ENCODE data around the gene ZXDC.

The ZXDC gene

GRCh38 chr3:126440709-126440995, 35.0 kb downstream of the ZXDC start:
- no peaks in the 10 kb centered on the region for H3K27me3 ChIP-seq (ENCODE audit: control insufficient read depth, insufficient read depth, low read length)
- no peak overlapping the region for H3K9ac ChIP-seq (ENCODE audit: low read length)
- H3K9me3 ChIP-seq (ENCODE audit: control insufficient read depth, low read length), result no peaks in the 10 kb centered on the region
- no peaks in the 10 kb centered on the region for H3K36me3 ChIP-seq (ENCODE audit: control insufficient read depth, insufficient read depth, low read length)
- H3K4me1 ChIP-seq (ENCODE audit: control insufficient read depth, insufficient read depth, low read length), result no peaks in the 10 kb centered on the region
- no peak overlapping the region for H3K4me3 ChIP-seq (ENCODE audit: low read length)

- H3K4me3 ChIP-seq (ENCODE audit: low read length), result no peak overlapping the region
- no peaks in the 10 kb centered on the region for H3K4me1 ChIP-seq (ENCODE audit: control insufficient read depth, insufficient read depth, low read length)
- no peaks in the 10 kb centered on the region for H3K27me3 ChIP-seq (ENCODE audit: control insufficient read depth, insufficient read depth, low read length)
- no peaks in the 10 kb centered on the region for H3K9me3 ChIP-seq (ENCODE audit: control insufficient read depth, low read length)
- H3K9ac ChIP-seq (ENCODE audit: low read length), result no peak overlapping the region
- no peaks in the 10 kb centered on the region for H3K36me3 ChIP-seq (ENCODE audit: control insufficient read depth, insufficient read depth, low read length)
Measured at GRCh38 chr3:126439968-126440708, 35.6 kb downstream of the ZXDC start.

- no peak overlapping the region for H3K4me3 ChIP-seq (ENCODE audit: low read length)
- no peaks in the 10 kb centered on the region for H3K27me3 ChIP-seq (ENCODE audit: control insufficient read depth, insufficient read depth, low read length)
- H3K4me1 ChIP-seq (ENCODE audit: control insufficient read depth, insufficient read depth, low read length), result no peaks in the 10 kb centered on the region
- no peaks in the 10 kb centered on the region for H3K36me3 ChIP-seq (ENCODE audit: control insufficient read depth, insufficient read depth, low read length)
- no peak overlapping the region for H3K9ac ChIP-seq (ENCODE audit: low read length)
- no peaks in the 10 kb centered on the region for H3K9me3 ChIP-seq (ENCODE audit: control insufficient read depth, low read length)
Measured at GRCh38 chr3:126439346-126439967, 36.2 kb downstream of the ZXDC start.

- H3K9me3 ChIP-seq (ENCODE audit: control insufficient read depth, low read length), result no peaks in the 10 kb centered on the region
- no peaks in the 10 kb centered on the region for H3K4me1 ChIP-seq (ENCODE audit: control insufficient read depth, insufficient read depth, low read length)
- no peak overlapping the region for H3K9ac ChIP-seq (ENCODE audit: low read length)
- no peak overlapping the region for H3K4me3 ChIP-seq (ENCODE audit: low read length)
- H3K27me3 ChIP-seq (ENCODE audit: control insufficient read depth, insufficient read depth, low read length), result no peaks in the 10 kb centered on the region
- no peaks in the 10 kb centered on the region for H3K36me3 ChIP-seq (ENCODE audit: control insufficient read depth, insufficient read depth, low read length)
Measured at GRCh38 chr3:126438746-126439145, 36.9 kb downstream of the ZXDC start.

GRCh38 chr3:126438186-126438585, 37.5 kb downstream of the ZXDC start:
- Histone ChIP-seq H3K4me1 (ENCODE audit: control insufficient read depth, insufficient read depth, low read length) (no peaks in the 10 kb centered on the region), H3K9ac (ENCODE audit: low read length) (no peak overlapping the region), H3K27me3 (ENCODE audit: control insufficient read depth, insufficient read depth, low read length) (no peaks in the 10 kb centered on the region), H3K36me3 (ENCODE audit: control insufficient read depth, insufficient read depth, low read length) (no peaks in the 10 kb centered on the region), H3K4me3 (ENCODE audit: low read length) (no peak overlapping the region), H3K9me3 (ENCODE audit: control insufficient read depth, low read length) (no peaks in the 10 kb centered on the region)

- Histone ChIP-seq H3K9me3 (ENCODE audit: control insufficient read depth, low read length) (no peaks in the 10 kb centered on the region), H3K36me3 (ENCODE audit: control insufficient read depth, insufficient read depth, low read length) (no peaks in the 10 kb centered on the region), H3K4me3 (ENCODE audit: low read length) (no peak overlapping the region), H3K9ac (ENCODE audit: low read length) (no peak overlapping the region), H3K27me3 (ENCODE audit: control insufficient read depth, insufficient read depth, low read length) (no peaks in the 10 kb centered on the region), H3K4me1 (ENCODE audit: control insufficient read depth, insufficient read depth, low read length) (no peaks in the 10 kb centered on the region)
Measured at GRCh38 chr3:126436826-126437717, 38.6 kb downstream of the ZXDC start.

GRCh38 chr3:126435456-126436315, 40.0 kb downstream of the ZXDC start:
- H3K27me3 ChIP-seq (ENCODE audit: control insufficient read depth, insufficient read depth, low read length), result no peaks in the 10 kb centered on the region

GRCh38 chr3:126434931-126435411, 40.7 kb downstream of the ZXDC start:
- H3K36me3 ChIP-seq (ENCODE audit: control insufficient read depth, insufficient read depth, low read length), result no peaks in the 10 kb centered on the region
- no peaks in the 10 kb centered on the region for H3K9me3 ChIP-seq (ENCODE audit: control insufficient read depth, low read length)
- H3K27me3 ChIP-seq (ENCODE audit: control insufficient read depth, insufficient read depth, low read length), result no peaks in the 10 kb centered on the region
- no peak overlapping the region for H3K4me3 ChIP-seq (ENCODE audit: low read length)
- no peaks in the 10 kb centered on the region for H3K4me1 ChIP-seq (ENCODE audit: control insufficient read depth, insufficient read depth, low read length)
- no peak overlapping the region for H3K9ac ChIP-seq (ENCODE audit: low read length)

More at GRCh38 chr3:126435456-126436315, 40.0 kb downstream of the ZXDC start:
- Histone ChIP-seq H3K9me3 (ENCODE audit: control insufficient read depth, low read length) (no peaks in the 10 kb centered on the region), H3K9ac (ENCODE audit: low read length) (no peak overlapping the region), H3K4me3 (ENCODE audit: low read length) (no peak overlapping the region), H3K36me3 (ENCODE audit: control insufficient read depth, insufficient read depth, low read length) (no peaks in the 10 kb centered on the region), H3K4me1 (ENCODE audit: control insufficient read depth, insufficient read depth, low read length) (no peaks in the 10 kb centered on the region)

GRCh38 chr3:126434264-126434590, 41.5 kb downstream of the ZXDC start:
- Histone ChIP-seq H3K9ac (ENCODE audit: low read length) (no peak overlapping the region), H3K27me3 (ENCODE audit: control insufficient read depth, insufficient read depth, low read length) (no peaks in the 10 kb centered on the region), H3K4me3 (ENCODE audit: low read length) (no peak overlapping the region), H3K9me3 (ENCODE audit: control insufficient read depth, low read length) (no peaks in the 10 kb centered on the region), H3K36me3 (ENCODE audit: control insufficient read depth, insufficient read depth, low read length) (no peaks in the 10 kb centered on the region), H3K4me1 (ENCODE audit: control insufficient read depth, insufficient read depth, low read length) (no peaks in the 10 kb centered on the region)

- Histone ChIP-seq H3K4me3 (ENCODE audit: low read length) (no peak overlapping the region), H3K36me3 (ENCODE audit: control insufficient read depth, insufficient read depth, low read length) (no peaks in the 10 kb centered on the region), H3K9ac (ENCODE audit: low read length) (no peak overlapping the region), H3K27me3 (ENCODE audit: control insufficient read depth, insufficient read depth, low read length) (no peaks in the 10 kb centered on the region), H3K9me3 (ENCODE audit: control insufficient read depth, low read length) (no peaks in the 10 kb centered on the region), H3K4me1 (ENCODE audit: control insufficient read depth, insufficient read depth, low read length) (no peaks in the 10 kb centered on the region)
Measured at GRCh38 chr3:126433496-126434263, 42.0 kb downstream of the ZXDC start.

- no peaks in the 10 kb centered on the region for H3K27me3 ChIP-seq (ENCODE audit: control insufficient read depth, insufficient read depth, low read length)
- no peak overlapping the region for H3K9ac ChIP-seq (ENCODE audit: low read length)
- H3K36me3 ChIP-seq (ENCODE audit: control insufficient read depth, insufficient read depth, low read length), result no peaks in the 10 kb centered on the region
Measured at GRCh38 chr3:126433105-126433430, 42.6 kb downstream of the ZXDC start.

More at GRCh38 chr3:126433105-126433430, 42.6 kb downstream of the ZXDC start:
- Histone ChIP-seq H3K4me3 (ENCODE audit: low read length) (no peak overlapping the region), H3K4me1 (ENCODE audit: control insufficient read depth, insufficient read depth, low read length) (no peaks in the 10 kb centered on the region), H3K9me3 (ENCODE audit: control insufficient read depth, low read length) (no peaks in the 10 kb centered on the region)

Measured in mucosa of stomach (tissue), 1 donor.